Limb (tissue), 2 donors: ENCODE data around the gene AFDN.

Experiments used
- DNase-seq, 2 donors: peaks; one replicate each; pipeline ENCODE4 v3.0.0-alpha.2; 2016; ENCODE audit errors: extremely low spot score in 2 of 2

AFDN gene

DNA sequence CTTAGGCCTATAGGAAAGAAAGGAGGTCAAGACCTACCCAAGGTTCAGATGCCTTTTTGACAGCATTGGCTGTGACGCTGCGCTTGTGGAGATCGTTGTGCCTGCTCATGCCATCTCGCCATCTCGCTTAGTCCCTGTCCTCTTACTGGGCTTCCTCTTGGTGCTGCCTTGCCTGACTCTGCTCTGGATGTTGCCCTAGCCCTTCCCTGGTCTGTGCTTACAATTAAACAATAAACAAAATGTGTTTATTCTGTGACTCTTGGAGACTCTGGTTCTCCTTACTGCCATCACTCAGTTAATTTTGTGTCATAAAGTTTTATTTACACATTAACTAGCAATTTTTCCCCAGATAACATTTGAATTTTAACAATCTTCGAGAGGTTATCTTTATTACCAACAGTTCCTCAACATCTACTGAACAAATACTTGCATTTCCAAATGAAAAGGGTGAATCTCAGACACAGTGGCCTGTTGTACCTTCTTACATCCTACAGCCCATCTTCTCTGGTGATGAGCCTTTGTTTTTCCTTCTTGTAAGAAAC, 11.6 kb downstream of the AFDN start:
- no peak for DNase-seq

- no peak for DNase-seq
These were observed 12.6 kb downstream of the AFDN start for GRCh38 chr6:167839343-167839742.

- no peak for DNase-seq
These were observed 13.0 kb downstream of the AFDN start for GRCh38 chr6:167839755-167840154.

- no peak for DNase-seq
These were observed 13.4 kb downstream of the AFDN start for GRCh38 chr6:167840160-167840525.

- DNase-seq = no peak
These were observed 13.9 kb downstream of the AFDN start for GRCh38 chr6:167840526-167841179.

DNA sequence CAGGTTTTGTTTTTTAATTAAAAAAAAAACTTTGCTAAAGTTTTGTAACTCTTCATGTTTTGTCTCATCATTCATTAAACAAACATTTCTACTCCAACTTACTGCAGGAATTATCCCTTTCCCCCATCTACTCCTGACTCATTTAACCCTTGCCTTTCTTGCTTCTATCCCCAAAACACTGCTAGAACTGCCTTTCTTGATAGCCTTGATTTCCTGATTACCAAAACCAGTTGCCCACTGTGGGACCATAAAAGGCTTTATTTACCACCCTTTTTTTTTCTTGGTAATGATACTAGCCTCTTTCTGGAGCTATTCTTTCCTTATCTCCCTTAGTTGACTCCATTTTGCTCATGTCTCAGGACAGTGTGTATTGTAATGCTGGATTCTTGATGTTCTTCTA, 15.3 kb downstream of the AFDN start:
- DNase-seq = no peak

- no peak for DNase-seq
These were observed 15.7 kb downstream of the AFDN start for GRCh38 chr6:167842457-167842856.

DNA sequence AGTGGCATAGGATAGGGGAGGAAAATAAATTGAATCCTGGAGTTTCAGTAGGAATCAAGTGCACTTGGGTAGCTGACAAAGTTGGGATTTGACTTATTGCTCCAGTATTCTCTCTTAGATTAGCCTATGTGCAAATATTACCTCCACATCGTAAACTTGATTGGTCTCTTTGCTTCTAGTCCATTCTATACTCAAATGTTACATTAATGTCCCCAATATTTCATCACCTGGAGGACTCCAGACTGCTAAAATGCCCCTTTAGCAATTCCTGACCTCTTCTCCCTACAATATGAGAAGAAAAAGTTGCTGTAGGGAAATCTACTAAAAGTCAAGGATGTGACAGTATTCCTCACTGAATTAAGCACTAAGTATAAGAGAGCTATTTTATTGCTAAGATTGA, 16.3 kb downstream of the AFDN start:
- DNase-seq = no peak

DNA sequence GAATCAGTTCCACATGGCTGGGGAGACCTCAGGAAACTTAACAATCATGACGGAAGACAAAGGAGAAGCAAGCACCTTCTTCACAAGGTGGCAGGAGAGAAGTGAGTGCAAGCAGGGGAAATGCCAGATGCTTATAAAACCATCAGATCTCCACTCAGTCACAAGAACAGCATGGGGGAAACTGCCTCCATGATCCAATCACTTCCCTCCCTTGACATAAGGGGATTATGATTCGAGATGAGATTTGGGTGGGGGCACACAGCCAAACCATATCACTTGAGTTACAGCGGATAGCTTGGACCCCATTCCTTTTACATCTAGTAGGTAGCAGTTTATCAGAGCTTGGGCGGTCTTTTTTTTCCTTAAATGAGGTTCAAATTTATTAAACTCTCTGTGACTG, 19.1 kb downstream of the AFDN start:
- no peak for DNase-seq

DNA sequence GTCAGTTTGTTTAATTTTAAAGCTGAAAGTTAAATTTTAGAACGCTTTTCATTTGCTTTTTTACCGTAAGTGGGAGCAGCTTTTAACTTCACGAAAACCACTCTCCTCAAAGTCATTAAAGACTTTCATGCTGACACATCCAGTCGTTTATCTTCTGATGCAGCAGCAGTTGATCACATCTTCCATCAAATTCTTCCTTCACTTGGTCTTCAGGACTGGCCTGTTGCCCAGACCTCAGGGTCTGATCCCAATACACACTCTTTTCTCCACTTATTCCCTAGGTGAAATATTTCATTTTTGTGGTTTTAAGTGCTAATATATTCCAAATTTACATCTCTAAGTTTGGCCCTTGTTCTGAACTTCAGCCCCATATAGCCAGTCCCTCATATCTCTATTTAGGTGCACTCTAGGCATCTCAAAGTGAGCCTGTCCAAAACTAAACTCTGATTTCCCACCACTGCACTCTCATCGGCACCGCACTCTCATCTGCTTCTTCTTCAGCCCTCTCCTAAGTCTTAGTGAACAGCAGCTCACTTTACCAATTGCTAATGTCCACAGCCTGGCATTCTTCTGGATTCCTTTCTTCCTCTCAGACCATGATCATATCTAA, 20.4 kb downstream of the AFDN start:
- DNase-seq = no peak

GRCh38 chr6:167847936-167848335, 21.2 kb downstream of the AFDN start:
- no peak for DNase-seq

DNA sequence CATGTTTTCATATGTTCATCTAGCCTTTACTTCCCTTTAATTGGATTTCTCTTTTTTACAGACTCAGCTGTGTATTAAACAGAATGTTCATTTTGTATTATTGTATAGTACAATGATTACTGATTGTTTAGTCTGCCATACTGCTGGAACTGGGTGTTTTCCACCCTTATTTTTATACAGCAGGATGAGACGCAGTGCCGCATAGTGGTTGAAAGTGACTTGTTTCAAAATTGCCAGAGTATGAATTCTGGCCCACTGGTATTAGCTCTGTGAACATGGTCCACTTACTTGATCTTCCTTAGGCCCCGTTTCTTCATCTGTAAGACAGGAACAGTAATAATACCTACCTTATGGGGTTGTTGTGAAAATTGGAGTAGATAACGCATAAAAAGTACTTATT, 22.1 kb downstream of the AFDN start:
- no peak for DNase-seq

DNA sequence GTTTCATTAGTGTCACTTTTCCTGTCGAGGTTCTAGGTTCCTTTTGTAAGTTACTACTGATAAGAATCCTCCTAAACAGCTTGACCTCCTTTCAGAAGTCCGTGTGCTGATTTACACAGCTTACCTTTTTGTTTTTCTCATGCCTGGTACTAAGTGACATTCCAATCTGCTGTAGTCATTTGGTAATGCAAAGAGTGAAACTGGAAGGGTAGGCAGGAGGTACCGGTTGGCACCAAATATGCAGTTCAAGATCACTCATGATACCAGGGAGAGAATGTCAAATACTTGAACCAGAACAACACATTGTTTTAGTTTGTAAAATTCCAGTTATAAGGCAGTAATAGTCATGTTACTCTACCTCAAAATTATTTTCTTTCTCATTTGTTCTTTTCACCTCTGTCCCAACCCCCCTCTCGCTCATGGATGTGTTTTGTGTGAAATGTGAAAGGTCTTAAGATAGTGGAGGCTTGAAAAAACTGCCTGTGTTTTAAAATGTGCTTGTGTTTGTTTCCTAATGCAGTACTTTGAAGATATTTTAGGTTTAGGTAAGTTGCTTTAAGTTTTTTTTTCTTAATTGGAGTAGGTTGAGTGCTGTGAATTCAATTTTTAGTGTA, 23.2 kb downstream of the AFDN start:
- no peak for DNase-seq

DNA sequence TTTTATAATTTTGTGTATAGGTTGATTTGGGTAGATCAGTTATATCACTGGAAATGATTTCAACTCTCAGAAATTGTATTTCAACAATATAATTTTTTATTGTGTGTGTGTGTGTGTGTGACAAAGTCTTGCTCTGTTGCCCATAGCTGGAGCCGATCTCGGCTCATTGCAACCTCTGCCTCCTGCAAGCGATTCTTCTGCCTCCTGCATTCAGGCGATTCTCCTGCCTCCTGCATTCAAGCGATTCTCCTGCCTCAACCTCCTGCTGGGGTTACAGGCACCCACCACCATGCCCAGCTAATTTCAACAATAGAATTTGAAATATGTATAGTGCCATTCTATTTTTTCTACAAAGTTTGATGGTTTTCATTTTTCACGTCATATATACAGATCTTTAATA, 24.1 kb downstream of the AFDN start:
- DNase-seq = no peak

DNA sequence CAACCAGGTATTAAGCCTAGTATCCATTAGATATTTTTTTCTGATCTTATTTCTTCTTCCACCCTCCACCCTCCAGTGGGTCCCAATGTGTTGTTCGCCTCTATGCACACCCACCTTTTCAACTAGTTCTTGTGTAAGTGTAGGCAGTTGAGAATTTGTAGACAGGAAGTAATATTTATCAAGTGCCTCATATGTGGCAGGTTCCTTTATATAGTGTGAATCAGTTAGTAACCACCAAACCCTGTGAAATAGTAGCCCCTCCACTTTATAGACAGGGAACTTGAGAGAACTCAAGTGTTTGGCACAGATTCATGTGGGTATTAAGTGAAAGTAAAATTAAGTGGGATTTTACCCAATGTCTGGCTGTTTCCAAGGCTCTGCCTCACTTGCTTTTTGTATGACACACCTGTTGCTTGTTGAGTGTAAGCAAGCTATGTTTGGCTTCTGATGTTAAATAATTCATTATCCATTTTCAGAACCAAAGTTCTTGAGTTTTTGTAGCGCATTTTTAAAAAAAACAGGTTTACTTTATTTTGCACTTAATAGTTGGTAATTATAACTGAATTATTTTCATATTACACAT, 24.8 kb downstream of the AFDN start:
- DNase-seq = no peak

DNA sequence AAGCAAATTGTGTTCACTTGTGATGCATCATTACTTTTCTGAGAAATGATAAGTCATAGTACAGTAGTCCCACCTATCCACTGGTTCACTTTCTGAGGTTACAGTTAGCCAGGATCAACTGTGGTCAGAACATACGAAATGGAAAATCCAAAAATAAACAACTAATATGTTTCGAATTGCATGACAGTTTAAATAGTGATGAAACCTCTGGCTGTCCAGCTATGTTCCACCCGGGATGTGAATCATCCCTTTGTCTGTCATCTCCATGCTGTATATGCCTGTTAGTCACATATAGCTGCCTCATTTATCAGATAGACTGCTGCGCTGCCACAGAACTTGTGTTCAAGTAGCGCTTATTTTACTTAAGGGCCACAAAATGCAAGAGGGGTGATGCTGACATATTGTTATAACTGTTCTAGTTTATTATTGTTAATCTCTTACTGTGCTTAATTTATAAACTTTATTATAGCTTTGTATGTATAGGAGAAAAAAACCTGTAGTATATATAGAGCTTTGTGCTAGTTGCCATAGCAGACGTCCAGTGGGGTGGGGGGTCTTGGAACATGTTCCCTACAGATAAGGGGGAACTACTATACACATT, 29.2 kb downstream of the AFDN start:
- DNase-seq = no peak

DNA sequence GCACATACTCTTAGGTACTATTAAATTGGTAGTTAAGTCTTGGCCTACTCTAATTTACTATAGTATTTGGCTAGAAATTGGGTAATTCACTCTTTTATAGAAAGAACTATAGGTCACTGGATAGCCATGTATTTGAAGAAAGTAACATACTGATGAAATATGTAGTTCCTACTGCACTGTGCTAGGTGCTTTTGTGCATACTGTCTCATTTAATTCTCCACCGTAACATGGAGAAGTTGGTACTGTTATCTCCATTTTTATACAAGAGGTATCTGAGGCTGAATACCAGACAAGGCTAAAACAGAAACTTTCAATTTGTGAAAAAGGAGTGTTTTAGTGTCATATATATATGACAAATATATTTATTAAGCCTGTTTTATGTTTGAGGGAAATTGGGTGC, 29.8 kb downstream of the AFDN start:
- no peak for DNase-seq

DNA sequence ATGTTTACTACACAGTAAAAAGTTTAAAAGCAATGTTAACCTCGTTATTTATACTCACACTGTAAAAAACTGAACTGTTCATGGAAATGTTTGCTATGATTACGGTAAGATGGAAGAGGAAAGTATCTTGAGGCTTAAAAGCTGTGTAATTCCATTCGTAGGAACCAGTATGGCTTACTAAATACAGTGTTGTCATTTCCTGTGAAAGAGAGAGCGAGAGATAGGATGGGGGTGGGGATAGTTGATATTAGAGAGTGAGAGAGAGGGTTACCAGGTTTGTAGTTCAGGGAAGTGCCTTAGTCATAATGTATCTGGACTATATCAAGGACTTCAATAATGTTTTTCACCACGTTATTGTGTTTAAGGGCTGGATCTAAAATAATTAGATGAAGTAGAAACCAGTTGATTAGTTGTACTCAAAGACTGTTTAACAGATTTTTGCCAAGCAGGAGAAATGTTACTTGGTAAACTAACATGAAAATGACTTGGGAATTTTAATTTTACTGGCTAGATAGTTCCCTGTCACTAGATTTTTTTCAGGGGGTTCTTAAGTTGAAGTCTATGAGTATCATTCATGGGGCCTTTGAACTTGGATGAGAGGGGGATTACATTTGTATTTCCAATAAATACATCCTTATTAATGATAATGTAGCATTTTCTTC, 30.4 kb downstream of the AFDN start:
- DNase-seq = no peak

DNA sequence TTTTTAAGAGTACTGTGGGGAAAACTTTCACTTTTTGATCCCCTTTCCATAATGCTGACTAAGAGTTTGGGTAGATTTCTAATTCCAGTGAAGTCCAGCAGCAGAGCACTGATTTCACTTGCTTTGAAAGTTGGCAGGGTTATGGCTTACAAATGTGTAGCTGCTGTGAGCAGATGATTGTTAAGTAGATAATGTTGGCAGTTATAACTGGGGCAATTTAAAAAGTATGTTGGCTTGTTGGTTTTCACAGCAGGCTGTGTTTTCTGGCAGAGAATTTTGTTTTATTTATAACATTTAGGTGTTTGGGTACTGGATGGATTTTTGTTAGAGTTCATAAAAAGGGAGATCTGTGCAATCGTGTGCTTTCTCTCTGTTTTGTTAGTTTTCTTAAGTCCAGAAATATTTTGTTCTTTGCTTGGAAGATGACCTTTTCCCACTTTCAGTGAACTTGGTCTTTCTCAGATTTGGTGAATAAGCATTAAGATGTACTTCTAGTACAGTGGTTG, 31.4 kb downstream of the AFDN start:
- no peak for DNase-seq

DNA sequence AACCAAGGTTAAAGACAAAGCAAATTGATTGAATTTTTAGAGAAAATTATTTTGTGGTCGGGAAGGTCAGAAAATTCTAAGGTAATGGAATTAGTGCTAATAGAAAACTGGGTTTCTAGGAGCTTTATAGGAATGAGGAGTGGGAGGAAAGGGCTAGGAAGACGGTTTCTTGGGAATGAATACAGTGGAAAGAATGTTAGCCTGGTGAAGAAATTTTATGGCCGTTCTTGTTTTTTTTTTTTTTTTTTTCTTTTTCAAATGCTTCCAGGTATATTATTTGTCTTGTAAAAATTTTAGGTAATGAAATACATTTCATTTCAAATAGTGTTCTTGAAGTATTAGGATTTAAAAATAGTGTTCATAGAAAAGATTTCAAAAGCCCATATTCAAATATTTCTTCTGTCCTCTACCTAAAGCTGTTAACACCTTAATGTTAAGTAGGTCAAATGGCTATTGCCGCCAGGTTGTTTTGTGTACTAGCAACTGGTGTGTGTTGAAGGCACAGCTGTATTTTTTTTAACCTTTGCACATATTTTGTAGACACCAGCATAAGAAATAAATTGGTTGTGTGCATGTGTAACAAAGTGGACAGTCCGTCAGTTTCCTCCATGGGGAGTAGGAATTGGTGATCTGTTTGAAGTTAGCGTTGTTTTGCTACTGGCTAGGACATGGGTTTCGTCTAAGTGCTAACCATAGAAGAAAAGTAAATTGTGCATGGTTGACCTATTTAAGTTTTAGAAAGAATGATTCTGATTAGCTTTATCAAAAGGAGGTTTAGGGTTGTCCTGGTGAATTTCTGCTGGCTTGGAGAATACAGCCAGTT, 32.3 kb downstream of the AFDN start:
- DNase-seq = no peak
